Cerebellar cortex (tissue), 1 donor: ENCODE data around the gene UBE2K.
"Not testable (repeated sequence)": the region's sequence is repeated elsewhere in the genome, so short reads cannot be mapped to it uniquely, and the experiment has no call there.

ENCODE experiments used
- DNase-seq: peaks from one replicate; pipeline ENCODE4 v3.0.0-alpha.2; 2015; ENCODE audit warnings: low spot score

UBE2K gene

DNA sequence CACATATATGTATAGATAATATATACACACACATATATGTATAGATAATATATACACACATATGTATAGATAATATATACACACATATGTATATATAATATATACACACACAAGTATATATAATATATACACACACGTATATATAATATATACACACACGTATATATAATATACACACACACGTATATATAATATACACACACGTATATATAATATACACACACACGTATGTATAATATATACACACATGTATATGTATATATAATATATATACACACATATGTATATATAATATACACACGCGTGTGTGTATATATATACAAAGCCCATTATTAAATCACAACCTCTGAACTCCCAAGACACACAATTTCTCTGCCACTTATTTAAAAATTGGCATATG is 8.0 kb upstream of the UBE2K start:
- no peak for DNase-seq

DNA sequence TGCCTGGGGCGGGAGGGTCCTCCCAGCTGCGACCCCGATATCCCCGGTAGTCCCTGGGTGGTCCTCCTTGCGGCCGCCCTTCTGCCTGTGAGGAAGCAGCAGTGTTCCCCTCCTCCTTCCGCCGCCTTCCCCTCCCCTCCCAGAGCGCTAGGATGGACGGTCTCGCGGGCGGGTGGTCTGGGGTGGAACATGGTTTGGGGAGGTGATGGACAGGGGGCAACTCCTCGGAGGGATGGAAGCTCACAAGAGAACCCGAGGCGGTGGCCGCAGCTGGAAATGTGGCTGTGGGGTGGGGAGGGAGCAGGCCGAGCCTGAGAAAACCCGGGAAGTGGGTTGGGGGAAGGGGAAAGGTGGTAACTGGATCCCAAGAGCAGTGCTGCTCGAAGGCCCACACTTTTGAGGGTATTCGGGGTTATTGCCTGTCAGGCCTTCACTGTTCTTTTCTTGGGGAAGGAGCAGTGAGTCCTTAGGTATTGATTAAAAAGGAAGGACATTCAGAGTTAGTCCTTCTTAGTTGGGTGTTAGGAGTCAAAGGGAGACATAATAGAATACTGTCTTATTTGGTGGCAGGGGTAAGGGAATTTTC is 581 bp downstream of the UBE2K start:
- DNase-seq: peak; percentile 41

DNA sequence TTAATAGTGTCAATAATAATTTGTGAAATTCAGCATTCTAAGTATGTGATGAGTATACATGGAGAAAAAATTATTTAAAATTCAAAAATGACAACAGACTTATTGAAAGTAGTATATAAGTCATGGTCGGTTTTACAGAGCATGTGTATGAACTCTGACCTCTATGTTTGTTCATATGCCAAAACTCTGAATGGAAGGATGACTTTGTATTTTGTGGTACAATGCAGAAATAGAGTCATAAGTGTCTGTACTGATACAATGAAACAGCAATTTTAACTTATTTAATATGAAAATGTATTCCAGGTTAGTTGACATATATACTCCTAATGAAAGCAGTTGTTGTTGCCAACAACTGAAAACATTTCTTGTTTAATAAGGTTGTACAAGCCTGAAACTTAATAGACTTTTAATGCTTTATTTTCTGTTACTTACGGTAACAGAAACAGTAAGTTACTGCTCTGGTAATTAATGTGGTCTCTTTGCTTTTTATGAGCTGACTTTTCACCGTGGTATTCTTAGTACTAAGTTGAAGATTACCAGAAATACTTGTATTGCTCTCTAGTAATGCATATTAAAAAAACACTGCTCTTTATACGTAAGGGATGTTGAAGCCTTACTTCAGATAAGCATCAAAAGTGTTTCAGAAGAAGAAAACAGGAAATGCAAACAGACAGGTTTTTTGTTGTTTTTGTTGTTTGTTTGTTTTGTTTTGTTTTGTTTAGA is 1.9 kb downstream of the UBE2K start:
- DNase-seq: no peak

DNA sequence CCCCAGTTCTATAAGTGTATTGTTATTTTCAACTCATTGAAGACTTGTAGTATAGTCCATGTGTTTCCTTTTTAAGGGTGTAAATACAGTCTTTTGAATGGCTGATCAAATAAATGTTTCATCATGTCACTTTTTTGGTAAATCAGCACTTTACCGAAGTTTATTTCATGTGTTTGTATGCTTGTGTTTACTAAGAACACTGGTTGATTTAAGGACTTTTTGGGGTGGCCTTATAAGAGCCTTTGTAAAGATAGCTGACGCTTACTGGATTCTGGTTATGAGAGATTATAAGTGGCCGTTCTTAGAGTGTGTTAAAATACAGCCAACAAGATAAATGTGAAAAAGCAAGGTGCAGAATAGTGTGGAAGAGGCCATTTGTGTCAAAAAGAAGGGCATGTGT is 2.6 kb downstream of the UBE2K start:
- no peak for DNase-seq

DNA sequence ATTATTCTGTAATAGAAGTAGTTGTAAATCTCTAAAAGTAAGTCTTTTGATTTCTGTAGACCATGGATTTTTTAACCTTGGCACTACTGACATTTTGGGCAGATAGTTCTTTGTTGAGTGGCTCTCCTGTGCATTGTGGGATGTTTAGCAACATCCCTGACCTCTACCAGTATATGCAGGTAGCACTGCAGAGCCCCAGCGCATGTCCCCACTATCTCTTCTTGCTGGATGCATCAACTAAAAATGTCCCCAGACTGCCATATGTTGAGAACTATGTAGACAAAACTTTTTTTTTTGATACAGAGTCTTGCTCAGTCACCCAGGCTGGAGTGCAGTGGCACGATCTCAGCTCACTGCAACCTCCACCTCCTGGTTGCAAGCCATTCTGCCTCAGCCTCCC is 4.8 kb downstream of the UBE2K start:
- DNase-seq: no peak

- DNase-seq: not testable (repeated sequence)
Observed at GRCh38 chr4:39704789-39705188, 6.9 kb downstream of the UBE2K start.

DNA sequence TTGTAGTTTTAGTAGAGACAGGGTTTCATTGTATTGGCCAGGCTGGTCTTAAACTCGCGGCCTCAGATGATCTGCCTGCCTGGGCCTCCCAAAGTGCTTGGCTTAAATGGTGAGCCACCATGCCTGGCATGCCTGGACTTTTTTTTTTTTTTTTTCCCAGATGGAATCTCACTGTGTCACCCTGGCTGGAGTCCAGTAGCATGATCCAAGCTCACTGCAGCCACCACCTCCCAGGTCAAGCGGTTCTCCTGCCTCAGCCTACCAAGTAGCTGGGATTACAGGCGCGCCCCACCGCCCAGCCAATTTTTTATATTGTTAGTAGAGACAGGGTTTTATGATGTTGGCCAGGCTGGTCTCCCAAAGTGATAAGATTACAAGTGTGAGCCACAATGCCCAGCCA is 8.4 kb downstream of the UBE2K start:
- DNase-seq: peak; percentile 64

DNA sequence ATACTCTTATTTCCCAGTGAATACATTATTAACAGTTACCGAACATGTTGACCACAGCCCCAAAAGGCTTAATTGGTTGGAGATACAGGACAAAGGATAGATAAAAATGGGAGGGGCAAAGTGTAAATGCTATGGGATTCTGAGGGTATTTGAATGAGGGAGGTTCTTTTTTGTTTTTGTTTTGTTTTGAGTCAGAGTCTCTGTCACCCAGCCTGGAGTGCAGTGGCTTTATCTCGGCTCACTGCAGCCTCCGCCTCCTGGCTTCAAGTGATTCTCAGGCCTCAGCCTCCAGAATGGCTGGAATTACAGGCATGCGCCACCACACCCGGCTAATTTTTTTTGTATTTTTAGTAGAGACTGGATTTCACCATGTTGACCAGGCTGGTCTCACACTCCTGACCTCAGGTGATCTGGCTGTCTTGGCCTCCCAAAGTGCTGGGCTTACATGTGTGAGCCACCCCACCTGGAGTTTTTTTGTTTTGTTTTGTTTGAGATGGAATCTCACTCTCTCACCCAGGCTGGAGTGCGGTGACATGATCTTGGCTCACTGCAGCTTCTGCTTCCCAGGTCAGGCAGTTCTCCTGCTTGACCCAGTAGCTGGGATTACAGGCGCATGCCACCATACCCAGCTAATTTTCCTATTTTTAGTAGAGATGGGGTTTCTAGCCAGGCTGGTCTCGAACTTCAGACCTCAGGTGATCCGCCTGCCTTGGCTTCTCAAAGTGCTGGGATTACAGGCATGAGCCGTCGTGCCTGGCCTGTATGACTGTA is 9.0 kb downstream of the UBE2K start:
- no peak for DNase-seq

GRCh38 chr4:39710098-39710896 is 12.4 kb downstream of the UBE2K start:
- no peak for DNase-seq

GRCh38 chr4:39712819-39713607 is 15.1 kb downstream of the UBE2K start:
- DNase-seq: no peak

- no peak for DNase-seq
Observed at GRCh38 chr4:39713691-39714090, 15.8 kb downstream of the UBE2K start.

GRCh38 chr4:39714166-39714565 is 16.2 kb downstream of the UBE2K start:
- DNase-seq: no peak

DNA sequence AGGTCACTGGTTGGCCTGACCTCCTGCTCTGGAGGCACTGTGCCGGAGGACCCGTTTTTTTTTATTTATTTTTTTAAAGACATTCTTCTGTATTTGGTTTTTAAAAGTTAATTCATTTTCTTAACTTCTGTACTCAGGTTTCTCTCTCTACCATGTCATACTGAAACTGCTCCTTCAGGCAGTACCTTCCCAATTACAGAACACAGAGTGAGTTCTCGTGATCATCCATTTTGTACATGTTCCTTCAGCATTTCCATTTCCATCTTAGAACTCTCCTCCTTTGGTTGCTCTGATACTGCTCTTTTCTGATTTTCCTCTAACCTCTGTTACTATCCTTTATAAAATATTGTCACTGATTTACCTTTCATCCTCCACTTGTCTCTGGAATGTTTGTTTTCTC is 17.9 kb downstream of the UBE2K start:
- DNase-seq: no peak

DNA sequence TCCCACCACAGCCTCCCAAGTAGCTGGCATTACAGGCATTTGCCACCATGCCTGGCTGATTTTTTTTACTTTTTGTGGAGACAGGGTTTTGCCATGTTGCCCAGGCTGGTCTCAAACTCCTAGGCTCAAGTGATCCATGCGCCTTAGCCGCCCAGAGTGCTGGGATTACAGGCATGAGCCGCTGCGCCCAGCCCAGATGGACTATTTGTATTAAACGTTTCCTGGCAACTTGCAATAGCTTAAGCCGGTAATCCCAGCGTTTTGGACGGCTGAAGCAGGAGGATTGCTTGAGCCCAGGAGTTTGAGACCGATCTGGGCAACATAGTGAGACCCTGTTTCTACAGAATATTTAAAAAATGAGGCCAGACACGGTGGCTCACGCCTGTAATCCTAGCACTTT is 18.4 kb downstream of the UBE2K start:
- DNase-seq: no peak

GRCh38 chr4:39717743-39718142 is 19.8 kb downstream of the UBE2K start:
- not testable (repeated sequence) for DNase-seq

GRCh38 chr4:39718366-39719323 is 20.7 kb downstream of the UBE2K start:
- DNase-seq: no peak

- no peak for DNase-seq
Observed at GRCh38 chr4:39719804-39720580, 22.1 kb downstream of the UBE2K start.

DNA sequence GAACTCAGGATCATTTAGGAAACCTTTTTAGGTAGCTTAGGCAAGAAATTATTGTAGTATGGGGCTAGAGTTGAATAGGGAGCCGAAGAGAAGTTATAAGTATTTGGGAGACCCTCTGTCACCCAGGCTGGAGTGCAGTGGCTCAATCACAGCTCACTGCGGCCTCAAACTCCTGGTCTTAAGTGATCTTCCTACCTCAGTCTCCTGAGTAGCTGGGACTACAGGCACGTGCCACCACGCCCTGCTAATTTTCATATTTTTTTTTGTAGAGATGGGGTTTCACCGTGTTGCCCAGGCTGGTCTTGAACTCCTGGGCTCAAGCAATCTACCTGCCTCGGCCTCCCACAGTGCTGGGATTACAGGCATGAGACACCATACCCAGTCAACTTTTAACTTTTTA is 23.3 kb downstream of the UBE2K start:
- DNase-seq: not testable (repeated sequence)

DNA sequence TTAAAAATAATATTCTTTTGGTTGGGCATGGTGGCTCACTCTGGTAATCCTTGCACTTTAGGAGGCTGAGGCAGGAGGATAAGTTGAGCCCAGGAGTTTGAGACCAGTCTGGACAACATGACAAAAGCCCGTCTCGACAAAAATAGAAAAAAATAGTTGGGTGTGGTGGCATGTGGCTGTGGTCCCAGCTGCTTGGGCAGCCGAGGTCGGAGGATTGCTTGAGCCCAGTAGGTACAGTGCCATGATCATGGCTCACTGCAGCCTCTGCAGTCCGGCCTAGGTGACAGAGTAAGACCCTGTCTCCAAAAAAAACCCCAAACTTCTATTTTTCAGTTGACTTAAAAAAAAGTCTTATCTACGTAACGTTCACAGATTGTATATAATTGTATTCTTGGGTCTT is 23.9 kb downstream of the UBE2K start:
- no peak for DNase-seq

DNA sequence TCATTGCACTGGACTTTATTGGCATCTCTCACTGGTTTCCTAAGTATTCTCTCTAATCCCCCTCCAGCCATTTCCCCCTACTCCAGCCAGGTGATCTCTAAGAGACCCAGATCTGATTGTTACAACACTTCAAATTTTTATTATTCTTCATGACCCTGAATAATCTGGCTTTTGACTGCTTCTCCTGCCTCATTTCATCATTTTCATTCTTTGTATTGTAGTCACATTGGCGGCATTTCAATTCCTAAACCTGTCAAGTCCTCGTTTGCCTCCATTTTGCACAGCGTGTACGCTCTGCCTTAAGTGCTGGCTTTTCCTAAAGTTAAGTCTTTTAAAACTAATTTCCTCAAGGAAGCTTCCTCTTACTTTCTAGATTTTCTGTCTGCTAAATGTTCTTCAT is 31.6 kb downstream of the UBE2K start:
- no peak for DNase-seq
